Measurements from ENCODE around the gene INPP5F.

DNA sequence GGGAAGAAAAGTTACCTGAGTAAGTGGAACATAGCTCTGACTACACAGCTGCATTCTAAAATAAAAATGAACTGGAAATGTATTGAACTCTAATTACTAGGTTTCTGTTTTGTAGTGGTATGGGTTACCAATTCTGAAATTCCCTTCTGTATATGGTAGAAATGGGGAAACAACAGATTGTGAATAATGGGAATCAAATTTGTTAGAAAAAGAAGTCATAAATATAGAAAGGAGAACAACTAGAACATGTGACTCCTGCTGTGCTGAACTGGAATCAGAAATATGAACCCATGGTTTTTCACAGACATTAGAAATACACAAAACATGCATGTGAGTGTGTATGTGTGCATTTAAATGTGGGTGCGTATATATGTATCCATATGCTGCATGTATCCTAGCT, 119.8 kb downstream of the INPP5F start:
- TF ChIP-seq, protein P1, sequence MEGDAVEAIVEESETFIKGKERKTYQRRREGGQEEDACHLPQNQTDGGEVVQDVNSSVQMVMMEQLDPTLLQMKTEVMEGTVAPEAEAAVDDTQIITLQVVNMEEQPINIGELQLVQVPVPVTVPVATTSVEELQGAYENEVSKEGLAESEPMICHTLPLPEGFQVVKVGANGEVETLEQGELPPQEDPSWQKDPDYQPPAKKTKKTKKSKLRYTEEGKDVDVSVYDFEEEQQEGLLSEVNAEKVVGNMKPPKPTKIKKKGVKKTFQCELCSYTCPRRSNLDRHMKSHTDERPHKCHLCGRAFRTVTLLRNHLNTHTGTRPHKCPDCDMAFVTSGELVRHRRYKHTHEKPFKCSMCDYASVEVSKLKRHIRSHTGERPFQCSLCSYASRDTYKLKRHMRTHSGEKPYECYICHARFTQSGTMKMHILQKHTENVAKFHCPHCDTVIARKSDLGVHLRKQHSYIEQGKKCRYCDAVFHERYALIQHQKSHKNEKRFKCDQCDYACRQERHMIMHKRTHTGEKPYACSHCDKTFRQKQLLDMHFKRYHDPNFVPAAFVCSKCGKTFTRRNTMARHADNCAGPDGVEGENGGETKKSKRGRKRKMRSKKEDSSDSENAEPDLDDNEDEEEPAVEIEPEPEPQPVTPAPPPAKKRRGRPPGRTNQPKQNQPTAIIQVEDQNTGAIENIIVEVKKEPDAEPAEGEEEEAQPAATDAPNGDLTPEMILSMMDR (IDR thresholded peaks at IDR 0.05) = no peak
- TF ChIP-seq POLR2A (IDR thresholded peaks at IDR 0.05) = no peak

Data from upper lobe of left lung (tissue), 4 donors.